ENCODE data around the gene TAMM41. TPM values are rescaled to one million over a fixed set of nuclear protein-coding genes. Genes with fewer than 3 reads are reported as not detected.

Gene TAMM41
- total and polyA plus RNA-seq, 2 experiments from 2014 or later: 8.2 to 18.1 TPM

DNA sequence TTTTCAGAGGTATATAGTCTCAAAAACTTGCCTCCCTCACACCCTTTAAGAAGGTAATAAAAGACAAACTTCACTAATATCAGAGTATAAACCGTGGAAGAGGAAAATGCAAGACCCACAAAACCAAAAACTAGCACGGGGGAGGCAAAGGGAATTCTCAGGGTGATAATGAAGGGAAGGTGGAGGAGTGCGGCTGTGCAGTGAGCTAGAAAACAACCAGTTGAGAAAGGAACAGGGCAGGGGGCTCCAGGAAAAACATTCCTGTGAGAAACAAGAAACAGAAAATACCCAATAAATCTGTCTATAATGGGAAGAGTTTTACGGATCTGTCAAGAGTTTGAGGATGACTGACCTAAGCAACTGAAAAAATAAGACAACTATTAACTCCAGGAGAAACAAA, 31.6 kb downstream of the TAMM41 start:
- no peaks in the 10 kb centered on the region for H3K27me3 ChIP-seq (replicated peaks; ENCODE audit: insufficient read depth)
- no peak for DNase-seq
- in situ Hi-C loops (cut with MboI): no loop called here
- no peaks in the 10 kb centered on the region for H3K9me3 ChIP-seq (ENCODE audit: low read depth)
- no peak overlapping the region for H3K9ac ChIP-seq
- H3K36me3 ChIP-seq (ENCODE audit: low read depth): peaks cover 8% of the 10 kb centered on the region; the same call in 1 of the 2 replicates
- 98 to 99% methylated on average over 4 of the region's 4 CpGs for WGBS, 2 experiments (ENCODE audit: low coverage in 1 of 2, low lambda C conversion rate in 2 of 2, missing lambda C conversion rate in 2 of 2)
- peaks cover 11% of the 10 kb centered on the region for H3F3A ChIP-seq (ENCODE audit: insufficient read depth)
- H2AFZ ChIP-seq: no peak overlapping the region
- no peak overlapping the region for H3K27ac ChIP-seq
- H3K4me3 ChIP-seq: no peak overlapping the region
- no peaks in the 10 kb centered on the region for H3K9me2 ChIP-seq (ENCODE audit: insufficient read depth)
- peaks cover 12% of the 10 kb centered on the region for H3K4me1 ChIP-seq (ENCODE audit: insufficient read depth)
- H3K4me2 ChIP-seq (ENCODE audit: unreplicated experiment): no peak overlapping the region
- TF ChIP-seq EZH2 (IDR thresholded peaks at IDR 0.05; ENCODE audit: insufficient read depth, poor library complexity, severe bottlenecking) (no peak), EZH2phosphoT487 (IDR thresholded peaks at IDR 0.05; ENCODE audit: insufficient read depth, low read depth) (no peak)
- H3K79me2 ChIP-seq (ENCODE audit: insufficient read depth): no peaks in the 10 kb centered on the region
- H4K20me1 ChIP-seq (ENCODE audit: insufficient read depth): no peaks in the 10 kb centered on the region

DNA sequence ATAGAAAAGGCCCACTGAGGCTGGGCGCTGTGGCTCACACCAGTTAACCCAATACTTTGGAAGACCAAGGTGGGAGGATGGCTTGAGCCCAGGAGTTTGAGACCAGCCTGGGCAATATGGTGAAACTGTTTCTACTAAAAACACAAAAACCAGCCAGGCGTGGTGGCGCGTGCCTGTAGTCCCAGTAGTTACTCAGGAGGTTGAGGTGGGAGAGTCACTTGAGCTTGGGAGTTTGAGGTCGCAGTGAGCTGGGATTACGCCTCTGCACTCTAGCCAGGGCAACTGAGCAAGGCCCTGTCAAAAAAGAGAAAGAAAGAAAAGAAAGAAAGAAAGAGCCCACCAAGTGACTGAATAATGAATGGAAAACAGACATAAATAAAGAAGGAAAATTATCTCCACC, 32.0 kb downstream of the TAMM41 start:
- Histone ChIP-seq H3K9ac (no peak overlapping the region), H3K4me3 (no peak overlapping the region), H3K79me2 (ENCODE audit: insufficient read depth) (no peaks in the 10 kb centered on the region), H3K9me3 (ENCODE audit: low read depth) (no peaks in the 10 kb centered on the region), H3K27ac (no peak overlapping the region), H3K4me1 (ENCODE audit: insufficient read depth) (peaks cover 15% of the 10 kb centered on the region), H4K20me1 (ENCODE audit: insufficient read depth) (no peaks in the 10 kb centered on the region), H3K36me3 (ENCODE audit: low read depth) (peaks cover 8% of the 10 kb centered on the region; the same call in 1 of the 2 replicates), H3K4me2 (ENCODE audit: unreplicated experiment) (no peak overlapping the region), H3K27me3 (replicated peaks; ENCODE audit: insufficient read depth) (no peaks in the 10 kb centered on the region), H2AFZ (no peak overlapping the region), H3F3A (ENCODE audit: insufficient read depth) (peaks cover 15% of the 10 kb centered on the region), H3K9me2 (ENCODE audit: insufficient read depth) (no peaks in the 10 kb centered on the region)
- 97 to 98% methylated on average over 6 of the region's 6 CpGs for WGBS, 2 experiments (ENCODE audit: low coverage in 1 of 2, low lambda C conversion rate in 2 of 2, missing lambda C conversion rate in 2 of 2)
- in situ Hi-C loops (cut with MboI): no loop called here
- no peak for DNase-seq
- no peak for TF ChIP-seq EZH2 (IDR thresholded peaks at IDR 0.05; ENCODE audit: insufficient read depth, poor library complexity, severe bottlenecking)
- no peak for TF ChIP-seq EZH2phosphoT487 (IDR thresholded peaks at IDR 0.05; ENCODE audit: insufficient read depth, low read depth)

GRCh38 chr3:11810276-11810675, 36.4 kb downstream of the TAMM41 start:
- Histone ChIP-seq H3F3A (ENCODE audit: insufficient read depth) (peaks cover 34% of the 10 kb centered on the region), H3K79me2 (ENCODE audit: insufficient read depth) (no peaks in the 10 kb centered on the region), H2AFZ (no peak overlapping the region), H3K4me3 (no peak overlapping the region), H3K4me1 (ENCODE audit: insufficient read depth) (peaks cover 26% of the 10 kb centered on the region), H3K9me3 (ENCODE audit: low read depth) (no peaks in the 10 kb centered on the region), H3K36me3 (ENCODE audit: low read depth) (no peaks in the 10 kb centered on the region; the same call in none of the 2 replicates), H3K9ac (peak overlapping the region; percentile 16; the same call in 1 of the 2 replicates), H3K4me2 (ENCODE audit: unreplicated experiment) (no peak overlapping the region), H4K20me1 (ENCODE audit: insufficient read depth) (no peaks in the 10 kb centered on the region), H3K9me2 (ENCODE audit: insufficient read depth) (no peaks in the 10 kb centered on the region), H3K27ac (peak overlapping the region; percentile 44), H3K27me3 (replicated peaks; ENCODE audit: insufficient read depth) (no peaks in the 10 kb centered on the region)
- in situ Hi-C loops (cut with MboI): no loop called here
- WGBS, 2 experiments (ENCODE audit: low coverage in 1 of 2, low lambda C conversion rate in 2 of 2, missing lambda C conversion rate in 2 of 2): 62 to 67% methylated on average over 3 of the region's 3 CpGs
- peak; percentile 83 for DNase-seq
- TF ChIP-seq EZH2 (IDR thresholded peaks at IDR 0.05; ENCODE audit: insufficient read depth, poor library complexity, severe bottlenecking): no peak
- no peak for TF ChIP-seq EZH2phosphoT487 (IDR thresholded peaks at IDR 0.05; ENCODE audit: insufficient read depth, low read depth)

DNA sequence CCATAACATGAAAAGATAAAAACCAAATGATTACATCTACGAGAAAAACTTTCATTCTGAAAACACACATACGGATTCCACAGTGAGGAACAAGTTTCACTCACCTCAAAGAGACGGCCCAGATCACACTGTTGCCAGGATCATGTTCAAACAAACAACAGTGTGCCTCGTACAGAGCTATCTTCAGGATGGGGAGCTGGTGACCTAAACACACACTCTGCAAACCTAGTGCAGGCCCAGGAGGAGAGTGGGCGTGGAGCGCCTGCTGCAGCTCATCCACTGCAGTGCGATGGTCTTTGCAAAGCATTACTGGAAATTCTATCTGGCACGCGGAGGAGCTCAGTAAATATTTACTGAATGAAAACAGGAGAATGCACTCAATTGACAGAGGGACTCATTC, 38.5 kb downstream of the TAMM41 start:
- TF ChIP-seq EZH2phosphoT487 (IDR thresholded peaks at IDR 0.05; ENCODE audit: insufficient read depth, low read depth): no peak
- TF ChIP-seq EZH2 (IDR thresholded peaks at IDR 0.05; ENCODE audit: insufficient read depth, poor library complexity, severe bottlenecking): no peak
- H3K27ac ChIP-seq: peak overlapping the region; percentile 61
- H3K9me3 ChIP-seq (ENCODE audit: low read depth): no peaks in the 10 kb centered on the region
- in situ Hi-C loops (cut with MboI): loop anchor here (10.0 kb wide), 1 partner anchor 143 kb away; no protein-coding TSS in a partner anchor
- DNase-seq: peak; percentile 18
- no peaks in the 10 kb centered on the region for H3K79me2 ChIP-seq (ENCODE audit: insufficient read depth)
- H3K36me3 ChIP-seq (ENCODE audit: low read depth): no peaks in the 10 kb centered on the region; the same call in none of the 2 replicates
- peak overlapping the region; percentile 19; the same call in 1 of the 2 replicates for H3K4me3 ChIP-seq
- no peaks in the 10 kb centered on the region for H3K9me2 ChIP-seq (ENCODE audit: insufficient read depth)
- peak overlapping the region; percentile 20 for H3K4me2 ChIP-seq (ENCODE audit: unreplicated experiment)
- peak overlapping the region; percentile 65 for H2AFZ ChIP-seq
- H3F3A ChIP-seq (ENCODE audit: insufficient read depth): peaks cover 34% of the 10 kb centered on the region
- peaks cover 26% of the 10 kb centered on the region for H3K4me1 ChIP-seq (ENCODE audit: insufficient read depth)
- no peaks in the 10 kb centered on the region for H4K20me1 ChIP-seq (ENCODE audit: insufficient read depth)
- H3K27me3 ChIP-seq (replicated peaks; ENCODE audit: insufficient read depth): no peaks in the 10 kb centered on the region
- H3K9ac ChIP-seq: peak overlapping the region; percentile 58
- 36 to 41% methylated on average over 9 of the region's 9 CpGs for WGBS, 2 experiments (ENCODE audit: low coverage in 1 of 2, low lambda C conversion rate in 2 of 2, missing lambda C conversion rate in 2 of 2)
